GM19324 (cell line): ENCODE results near the gene YY2.
"Not testable (repeated sequence)": the region's sequence is repeated elsewhere in the genome, so short reads cannot be mapped to it uniquely, and the experiment has no call there.

Source experiments
- ATAC-seq: cut with Tn5 transposase; IDR thresholded peaks from one replicate; pipeline ENCODE4 v1.9.1; 2021; ENCODE audit warnings: mild to moderate bottlenecking, moderate library complexity; ENCODE audit not compliant: unreplicated experiment, low FRiP score

Gene YY2

GRCh38 chrX:21855937-21856415, at the start of gene YY2:
YY2 (plus strand) TSS chrX:21855987; CDS start chrX:21856485, 498 bp downstream.
- ATAC-seq, result no peak

- no peak for ATAC-seq
Measured at GRCh38 chrX:21806691-21807090, 49.1 kb upstream of the YY2 start.

- ATAC-seq, result no peak
Measured at GRCh38 chrX:21811832-21812231, 44.0 kb upstream of the YY2 start.

DNA sequence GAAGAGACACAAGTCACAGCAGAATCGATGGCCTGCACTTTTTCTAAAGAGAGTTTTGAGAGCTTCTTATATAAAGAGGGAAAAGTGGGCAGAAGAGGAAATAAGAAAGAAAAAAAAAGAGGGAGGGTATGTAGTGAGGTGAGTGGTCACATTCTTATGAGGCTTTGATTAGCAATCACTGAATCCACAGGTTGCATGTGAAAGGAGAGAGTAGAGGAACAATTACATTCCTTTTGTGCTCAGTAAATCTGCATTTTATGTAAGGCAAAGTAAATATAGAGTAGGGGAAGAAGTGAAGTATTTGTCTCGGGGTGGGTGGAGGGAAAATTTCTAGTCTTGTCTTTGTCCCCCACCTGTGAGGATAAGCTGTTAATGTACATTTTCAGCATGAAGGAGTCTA, 43.2 kb upstream of the YY2 start:
- ATAC-seq, result no peak

DNA sequence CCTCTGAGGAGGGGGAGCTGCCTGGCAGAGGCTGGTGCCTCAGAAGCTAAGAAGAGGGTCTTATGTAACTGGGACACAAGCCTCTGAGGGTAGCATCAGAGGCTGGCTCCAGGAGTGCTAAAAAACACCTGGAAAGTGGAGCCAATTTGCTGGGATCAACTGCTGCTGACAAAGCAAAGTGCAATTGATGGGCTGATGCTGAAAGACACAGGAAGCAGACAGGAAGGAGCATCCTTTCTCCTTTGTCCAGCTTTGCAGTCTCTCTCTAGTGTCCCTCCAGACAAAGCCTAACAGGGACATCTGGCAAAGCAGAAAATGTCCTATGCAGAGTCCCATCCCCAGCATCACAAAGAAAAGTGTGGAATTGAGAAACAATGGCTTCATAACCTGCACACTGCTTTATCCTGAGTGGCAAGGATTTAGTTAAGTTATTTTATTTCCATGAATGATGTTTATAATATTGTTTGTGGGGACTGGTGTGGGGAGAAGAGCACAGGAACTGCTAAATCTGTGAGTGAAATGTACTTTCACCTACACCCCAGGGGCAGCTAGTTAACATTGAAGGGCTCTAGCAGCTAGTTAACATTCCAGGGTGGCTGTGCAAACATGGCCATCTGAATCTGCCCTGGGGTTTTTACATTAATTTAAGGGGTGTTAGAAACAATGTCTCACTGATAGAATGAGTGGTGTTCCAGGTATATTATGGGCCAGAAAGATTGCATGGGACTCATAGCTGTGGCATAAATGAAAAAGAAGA, 42.0 kb upstream of the YY2 start:
- ATAC-seq, result no peak

DNA sequence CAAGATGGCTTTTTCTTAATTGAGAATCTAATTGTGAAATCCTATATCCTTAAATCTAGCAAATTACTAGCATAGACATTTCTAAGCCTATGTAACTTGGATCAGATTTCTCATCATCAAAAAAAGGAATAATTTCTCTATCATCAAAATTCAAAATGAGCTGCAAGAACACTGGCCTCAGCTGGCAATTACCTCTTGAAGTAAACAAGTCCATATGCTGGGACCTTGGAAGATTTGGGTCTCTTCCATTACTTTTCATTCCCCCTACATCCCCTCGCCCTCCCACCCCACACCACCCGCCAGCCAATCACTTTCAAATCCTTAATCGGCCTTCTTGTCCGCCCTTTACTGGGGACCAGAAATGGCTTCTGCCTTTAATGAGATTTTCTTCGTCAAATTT, 39.7 kb upstream of the YY2 start:
- ATAC-seq, result no peak

DNA sequence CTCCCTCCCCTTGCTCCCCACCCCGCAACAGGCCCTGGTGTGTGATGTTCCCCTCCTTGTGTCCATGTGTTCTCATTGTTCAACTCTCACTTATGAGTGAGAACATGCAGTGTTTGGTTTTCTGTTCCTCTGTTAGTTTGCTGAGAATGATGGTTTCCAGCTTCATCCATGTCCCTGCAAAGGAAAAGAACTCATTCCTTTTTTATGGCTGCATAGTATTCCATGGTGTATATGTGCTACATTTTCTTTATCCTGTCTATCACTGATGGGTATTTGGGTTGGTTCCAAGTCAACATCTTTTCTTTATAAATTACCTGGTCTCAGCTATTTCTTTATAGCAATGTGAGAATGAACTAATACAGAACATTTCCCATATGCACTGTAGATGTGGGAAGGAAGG, 35.6 kb upstream of the YY2 start:
- ATAC-seq, result not testable (repeated sequence)

DNA sequence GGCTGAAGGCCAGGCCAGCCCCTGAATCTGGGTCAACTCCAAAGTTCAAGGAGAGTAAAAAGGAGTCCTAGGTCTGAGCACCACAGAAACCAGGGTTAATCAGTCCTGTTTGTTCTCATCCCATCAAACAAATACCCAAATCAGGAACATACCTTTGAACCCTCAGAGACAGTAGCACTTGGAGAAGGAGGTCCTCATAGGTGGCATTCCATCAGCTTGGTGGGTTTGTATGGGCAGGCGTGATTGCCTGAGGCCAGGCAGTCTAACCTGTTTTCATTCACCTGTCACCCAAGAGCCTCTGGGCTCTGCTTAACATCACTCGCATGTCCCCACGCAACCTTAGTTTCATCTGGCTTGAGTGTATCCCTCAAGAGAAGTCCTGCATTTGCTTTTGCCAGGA, 33.9 kb upstream of the YY2 start:
- ATAC-seq, result no peak

- no peak for ATAC-seq
Measured at GRCh38 chrX:21831496-21831895, 24.3 kb upstream of the YY2 start.

- no peak for ATAC-seq
Measured at GRCh38 chrX:21837056-21837455, 18.7 kb upstream of the YY2 start.

DNA sequence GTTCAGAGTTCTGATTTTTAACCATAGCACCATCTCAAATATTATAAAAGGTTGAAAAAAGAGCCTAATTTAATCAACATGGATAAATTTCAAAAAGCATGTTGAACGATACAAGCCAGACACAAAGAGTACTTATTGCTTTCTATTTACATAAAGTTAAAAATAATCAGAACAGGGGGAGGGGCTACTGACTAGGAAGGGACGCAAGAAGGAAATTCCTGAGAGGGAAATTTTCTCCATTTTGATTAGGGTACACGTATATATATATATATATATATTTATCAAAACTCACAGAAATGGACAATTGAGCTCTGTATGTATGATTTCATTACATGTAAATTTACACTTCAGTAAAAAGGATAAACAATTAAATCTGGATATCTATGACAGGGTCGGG, 16.9 kb upstream of the YY2 start:
- ATAC-seq, result peak; percentile 4

- ATAC-seq, result peak; percentile 79
Measured at GRCh38 chrX:21839334-21840192, 16.2 kb upstream of the YY2 start, which contains the start of gene MBTPS2. MBTPS2 (plus strand) TSS chrX:21839617; CDS start chrX:21839735, 118 bp downstream.

- no peak for ATAC-seq
Measured at GRCh38 chrX:21840193-21840545, 15.6 kb upstream of the YY2 start.

- ATAC-seq, result no peak
Measured at GRCh38 chrX:21843179-21843578, 12.6 kb upstream of the YY2 start.

- no peak for ATAC-seq
Measured at GRCh38 chrX:21845096-21845495, 10.7 kb upstream of the YY2 start.

GRCh38 chrX:21847342-21847741, 8.4 kb upstream of the YY2 start:
- no peak for ATAC-seq

GRCh38 chrX:21853578-21853977, 2.2 kb upstream of the YY2 start:
- no peak for ATAC-seq

GRCh38 chrX:21856504-21856903, 717 bp downstream of the YY2 start:
- no peak for ATAC-seq

DNA sequence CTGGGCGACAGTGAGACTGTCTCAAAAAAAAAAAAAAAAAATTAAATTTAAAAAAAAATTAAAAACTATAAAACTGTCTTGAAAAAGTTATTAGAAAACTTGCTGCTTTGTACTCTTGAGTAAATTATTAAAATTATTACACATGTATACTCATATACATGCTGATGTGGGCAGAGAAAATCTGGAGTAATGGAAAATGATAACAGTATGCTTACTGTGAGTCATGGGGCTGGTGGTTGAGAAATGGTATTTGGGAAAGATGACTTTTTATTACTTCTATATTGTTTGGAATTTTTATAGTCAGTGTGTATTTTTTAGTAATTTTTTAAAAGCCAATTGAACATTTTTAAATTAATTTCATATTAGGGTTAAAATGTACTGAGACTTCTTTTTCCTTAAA, 7.5 kb downstream of the YY2 start:
- ATAC-seq, result no peak

DNA sequence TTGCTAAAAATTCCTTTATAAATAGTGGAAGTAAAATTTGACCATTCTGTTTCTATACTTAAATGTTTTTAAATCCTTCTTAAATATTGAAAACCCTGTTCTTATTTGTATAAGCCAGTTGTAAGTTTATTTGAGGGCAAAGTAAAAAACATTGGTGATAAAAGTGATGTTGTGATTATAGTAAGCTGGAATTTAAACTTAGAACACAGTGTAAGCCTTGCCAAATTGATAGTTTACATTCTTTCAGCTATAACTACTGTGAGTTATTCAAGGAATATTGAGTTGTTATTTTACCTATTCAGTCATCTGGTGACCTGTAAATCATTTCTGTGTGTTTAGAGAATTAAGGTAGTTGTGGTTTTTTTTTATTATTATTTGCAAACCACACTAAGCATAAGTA, 9.6 kb downstream of the YY2 start:
- ATAC-seq, result no peak

DNA sequence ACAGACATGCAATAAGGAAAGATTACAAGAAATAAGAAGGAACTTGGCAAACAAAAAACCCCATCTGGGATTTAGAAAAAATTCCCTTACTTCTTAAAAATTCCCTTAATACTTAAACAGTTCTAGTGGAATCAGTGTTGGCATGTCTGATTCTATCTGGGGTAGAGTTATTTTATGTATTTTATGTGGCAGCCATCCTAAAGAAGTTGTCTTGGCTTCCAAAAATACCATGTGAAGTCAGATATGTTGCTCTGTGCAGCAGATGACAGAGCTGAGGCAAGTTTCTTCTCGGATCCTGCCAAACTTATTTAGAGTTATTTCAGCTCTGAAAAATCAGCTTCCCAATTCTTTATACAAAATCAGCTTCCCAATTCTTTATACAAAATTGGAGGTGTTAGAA, 14.7 kb downstream of the YY2 start:
- no peak for ATAC-seq
